ENCODE data around the gene ZC3H6. TPM values are rescaled to one million over a fixed set of nuclear protein-coding genes. Genes with fewer than 3 reads are reported as not detected.

ZC3H6 gene
- total RNA-seq, 1 experiment from 2014 or later, result 10.0 TPM

DNA sequence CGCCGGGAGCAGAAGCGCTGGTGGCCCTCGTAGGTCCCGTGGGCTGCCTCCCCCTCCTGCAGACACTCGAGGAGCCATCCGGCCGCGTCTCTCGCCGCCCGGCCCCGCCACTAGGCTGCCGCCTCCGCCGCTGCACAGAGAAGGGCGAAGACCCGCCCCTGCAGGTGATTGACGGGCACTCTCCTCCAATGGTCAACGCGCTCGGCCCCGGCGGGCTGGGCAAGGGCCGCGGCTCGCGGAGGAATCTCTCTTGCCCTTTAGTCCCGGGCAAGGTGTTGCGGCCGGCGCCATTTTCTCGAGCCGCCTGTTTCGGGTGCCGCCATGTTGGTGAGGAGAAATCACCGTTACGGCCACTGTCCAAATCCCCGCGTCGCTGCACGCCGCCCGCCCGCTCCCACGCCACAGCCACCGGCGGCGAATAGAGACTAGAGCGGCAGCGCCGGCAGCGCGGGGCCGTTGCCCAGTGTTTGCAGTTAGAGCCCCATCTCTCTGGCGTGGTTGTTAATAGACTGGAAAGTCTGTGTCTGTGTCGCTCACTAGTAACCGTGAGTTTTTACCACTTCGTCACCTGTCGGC, at the start of gene ZC3H6 (continued):
- TF ChIP-seq, protein P1, sequence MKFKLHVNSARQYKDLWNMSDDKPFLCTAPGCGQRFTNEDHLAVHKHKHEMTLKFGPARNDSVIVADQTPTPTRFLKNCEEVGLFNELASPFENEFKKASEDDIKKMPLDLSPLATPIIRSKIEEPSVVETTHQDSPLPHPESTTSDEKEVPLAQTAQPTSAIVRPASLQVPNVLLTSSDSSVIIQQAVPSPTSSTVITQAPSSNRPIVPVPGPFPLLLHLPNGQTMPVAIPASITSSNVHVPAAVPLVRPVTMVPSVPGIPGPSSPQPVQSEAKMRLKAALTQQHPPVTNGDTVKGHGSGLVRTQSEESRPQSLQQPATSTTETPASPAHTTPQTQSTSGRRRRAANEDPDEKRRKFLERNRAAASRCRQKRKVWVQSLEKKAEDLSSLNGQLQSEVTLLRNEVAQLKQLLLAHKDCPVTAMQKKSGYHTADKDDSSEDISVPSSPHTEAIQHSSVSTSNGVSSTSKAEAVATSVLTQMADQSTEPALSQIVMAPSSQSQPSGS (CRISPR knock-in tag; IDR thresholded peaks at IDR 0.05; ENCODE audit: borderline replicate concordance, low read depth), result no peak
- TF ChIP-seq ZNF317 (CRISPR knock-in tag; IDR thresholded peaks at IDR 0.05; ENCODE audit: borderline replicate concordance, low read depth) (no peak; the same call in 1 of the 2 replicates), JUN (CRISPR knock-in tag; IDR thresholded peaks at IDR 0.05) (peak; percentile 27; the same call in 1 of the 2 replicates), MYBL2 (CRISPR knock-in tag; IDR thresholded peaks at IDR 0.05) (peak; percentile 97), TEAD1 (CRISPR knock-in tag; IDR thresholded peaks at IDR 0.05) (peak; percentile 95), NR3C1 (CRISPR knock-in tag; conservative IDR thresholded peaks at IDR 0.05; ENCODE audit: low read depth) (peak; percentile 35; the same call in 1 of the 2 replicates), HMGA2 (CRISPR knock-in tag; IDR thresholded peaks at IDR 0.05) (no peak), GABPB1 (CRISPR knock-in tag; IDR thresholded peaks at IDR 0.05) (peak; percentile 88), RELA (CRISPR knock-in tag; IDR thresholded peaks at IDR 0.05; ENCODE audit: borderline replicate concordance) (0 out of 2 replicates have a peak, but pooled peaks have one; percentile 19), SP1 (CRISPR knock-in tag; conservative IDR thresholded peaks at IDR 0.05) (peak; percentile 98), TCF7 (CRISPR knock-in tag; IDR thresholded peaks at IDR 0.05; ENCODE audit: low read depth) (peak; percentile 66; the same call in 1 of the 2 replicates), ZNF138 (CRISPR knock-in tag; conservative IDR thresholded peaks at IDR 0.05) (no peak), ZNF121 (CRISPR knock-in tag; IDR thresholded peaks at IDR 0.05) (no peak), ZBTB21 (CRISPR knock-in tag; IDR thresholded peaks at IDR 0.05; ENCODE audit: borderline replicate concordance) (no peak; the same call in none of the 2 replicates), ZNF416 (CRISPR knock-in tag; IDR thresholded peaks at IDR 0.05) (peak; percentile 60), CBFB (CRISPR knock-in tag; IDR thresholded peaks at IDR 0.05; ENCODE audit: low read depth) (peak; percentile 76; the same call in 1 of the 2 replicates), TEAD4 (CRISPR knock-in tag; IDR thresholded peaks at IDR 0.05) (peak; percentile 42; the same call in 1 of the 2 replicates), JAZF1 (CRISPR knock-in tag; IDR thresholded peaks at IDR 0.05) (no peak), IRF2 (CRISPR knock-in tag; IDR thresholded peaks at IDR 0.05; ENCODE audit: borderline replicate concordance, low read depth) (no peak)
- TF ChIP-seq, protein P2, sequence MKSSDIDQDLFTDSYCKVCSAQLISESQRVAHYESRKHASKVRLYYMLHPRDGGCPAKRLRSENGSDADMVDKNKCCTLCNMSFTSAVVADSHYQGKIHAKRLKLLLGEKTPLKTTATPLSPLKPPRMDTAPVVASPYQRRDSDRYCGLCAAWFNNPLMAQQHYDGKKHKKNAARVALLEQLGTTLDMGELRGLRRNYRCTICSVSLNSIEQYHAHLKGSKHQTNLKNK (CRISPR knock-in tag; IDR thresholded peaks at IDR 0.05), result no peak
- TF ChIP-seq, protein P3, sequence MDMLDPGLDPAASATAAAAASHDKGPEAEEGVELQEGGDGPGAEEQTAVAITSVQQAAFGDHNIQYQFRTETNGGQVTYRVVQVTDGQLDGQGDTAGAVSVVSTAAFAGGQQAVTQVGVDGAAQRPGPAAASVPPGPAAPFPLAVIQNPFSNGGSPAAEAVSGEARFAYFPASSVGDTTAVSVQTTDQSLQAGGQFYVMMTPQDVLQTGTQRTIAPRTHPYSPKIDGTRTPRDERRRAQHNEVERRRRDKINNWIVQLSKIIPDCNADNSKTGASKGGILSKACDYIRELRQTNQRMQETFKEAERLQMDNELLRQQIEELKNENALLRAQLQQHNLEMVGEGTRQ (CRISPR knock-in tag; IDR thresholded peaks at IDR 0.05), result peak; percentile 53
- TF ChIP-seq, protein P4, sequence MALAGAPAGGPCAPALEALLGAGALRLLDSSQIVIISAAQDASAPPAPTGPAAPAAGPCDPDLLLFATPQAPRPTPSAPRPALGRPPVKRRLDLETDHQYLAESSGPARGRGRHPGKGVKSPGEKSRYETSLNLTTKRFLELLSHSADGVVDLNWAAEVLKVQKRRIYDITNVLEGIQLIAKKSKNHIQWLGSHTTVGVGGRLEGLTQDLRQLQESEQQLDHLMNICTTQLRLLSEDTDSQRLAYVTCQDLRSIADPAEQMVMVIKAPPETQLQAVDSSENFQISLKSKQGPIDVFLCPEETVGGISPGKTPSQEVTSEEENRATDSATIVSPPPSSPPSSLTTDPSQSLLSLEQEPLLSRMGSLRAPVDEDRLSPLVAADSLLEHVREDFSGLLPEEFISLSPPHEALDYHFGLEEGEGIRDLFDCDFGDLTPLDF (CRISPR knock-in tag; IDR thresholded peaks at IDR 0.05), result no peak
- TF ChIP-seq, protein P5, sequence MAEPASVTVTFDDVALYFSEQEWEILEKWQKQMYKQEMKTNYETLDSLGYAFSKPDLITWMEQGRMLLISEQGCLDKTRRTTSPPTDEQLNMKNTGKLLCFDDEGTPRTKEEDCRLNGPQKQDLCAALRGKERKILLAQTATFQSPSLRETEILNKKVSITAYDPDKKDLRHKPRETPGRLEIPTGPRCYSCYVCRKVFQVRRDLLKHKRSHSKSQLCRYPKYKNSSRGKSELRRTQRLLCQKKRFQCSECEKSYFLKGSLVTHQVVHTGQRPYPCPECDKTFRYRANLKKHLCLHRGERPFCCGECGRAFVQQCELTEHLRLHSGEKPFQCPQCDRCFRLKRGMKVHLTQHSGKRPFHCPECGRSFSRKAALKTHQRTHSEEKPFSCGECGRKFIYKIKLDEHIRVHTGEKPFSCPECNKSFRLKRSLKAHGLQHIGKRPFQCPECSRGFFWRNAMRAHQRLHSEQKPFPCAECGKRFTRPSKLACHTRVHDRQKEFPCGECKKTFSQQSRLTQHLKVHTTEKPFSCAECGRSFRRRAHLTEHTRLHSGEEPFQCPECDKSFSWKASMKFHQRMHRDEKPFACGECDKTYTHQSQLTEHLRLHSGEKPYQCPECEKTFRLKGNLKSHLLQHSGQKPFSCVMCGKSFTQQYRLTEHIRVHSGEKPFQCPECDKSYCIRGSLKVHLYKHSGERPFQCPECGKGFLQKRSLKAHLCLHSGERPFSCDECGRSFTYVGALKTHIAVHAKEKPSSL (CRISPR knock-in tag; conservative IDR thresholded peaks at IDR 0.05), result no peak
- TF ChIP-seq, protein P6, sequence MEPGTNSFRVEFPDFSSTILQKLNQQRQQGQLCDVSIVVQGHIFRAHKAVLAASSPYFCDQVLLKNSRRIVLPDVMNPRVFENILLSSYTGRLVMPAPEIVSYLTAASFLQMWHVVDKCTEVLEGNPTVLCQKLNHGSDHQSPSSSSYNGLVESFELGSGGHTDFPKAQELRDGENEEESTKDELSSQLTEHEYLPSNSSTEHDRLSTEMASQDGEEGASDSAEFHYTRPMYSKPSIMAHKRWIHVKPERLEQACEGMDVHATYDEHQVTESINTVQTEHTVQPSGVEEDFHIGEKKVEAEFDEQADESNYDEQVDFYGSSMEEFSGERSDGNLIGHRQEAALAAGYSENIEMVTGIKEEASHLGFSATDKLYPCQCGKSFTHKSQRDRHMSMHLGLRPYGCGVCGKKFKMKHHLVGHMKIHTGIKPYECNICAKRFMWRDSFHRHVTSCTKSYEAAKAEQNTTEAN (CRISPR knock-in tag; IDR thresholded peaks at IDR 0.05), result peak; percentile 92
- TF ChIP-seq, protein P7, sequence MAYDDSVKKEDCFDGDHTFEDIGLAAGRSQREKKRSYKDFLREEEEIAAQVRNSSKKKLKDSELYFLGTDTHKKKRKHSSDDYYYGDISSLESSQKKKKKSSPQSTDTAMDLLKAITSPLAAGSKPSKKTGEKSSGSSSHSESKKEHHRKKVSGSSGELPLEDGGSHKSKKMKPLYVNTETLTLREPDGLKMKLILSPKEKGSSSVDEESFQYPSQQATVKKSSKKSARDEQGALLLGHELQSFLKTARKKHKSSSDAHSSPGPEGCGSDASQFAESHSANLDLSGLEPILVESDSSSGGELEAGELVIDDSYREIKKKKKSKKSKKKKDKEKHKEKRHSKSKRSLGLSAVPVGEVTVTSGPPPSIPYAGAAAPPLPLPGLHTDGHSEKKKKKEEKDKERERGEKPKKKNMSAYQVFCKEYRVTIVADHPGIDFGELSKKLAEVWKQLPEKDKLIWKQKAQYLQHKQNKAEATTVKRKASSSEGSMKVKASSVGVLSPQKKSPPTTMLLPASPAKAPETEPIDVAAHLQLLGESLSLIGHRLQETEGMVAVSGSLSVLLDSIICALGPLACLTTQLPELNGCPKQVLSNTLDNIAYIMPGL (CRISPR knock-in tag; IDR thresholded peaks at IDR 0.05), result peak; percentile 91; the same call in 1 of the 2 replicates
- TF ChIP-seq, protein P8, sequence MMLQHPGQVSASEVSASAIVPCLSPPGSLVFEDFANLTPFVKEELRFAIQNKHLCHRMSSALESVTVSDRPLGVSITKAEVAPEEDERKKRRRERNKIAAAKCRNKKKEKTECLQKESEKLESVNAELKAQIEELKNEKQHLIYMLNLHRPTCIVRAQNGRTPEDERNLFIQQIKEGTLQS (CRISPR knock-in tag; conservative IDR thresholded peaks at IDR 0.05), result no peak
- TF ChIP-seq, protein P9, sequence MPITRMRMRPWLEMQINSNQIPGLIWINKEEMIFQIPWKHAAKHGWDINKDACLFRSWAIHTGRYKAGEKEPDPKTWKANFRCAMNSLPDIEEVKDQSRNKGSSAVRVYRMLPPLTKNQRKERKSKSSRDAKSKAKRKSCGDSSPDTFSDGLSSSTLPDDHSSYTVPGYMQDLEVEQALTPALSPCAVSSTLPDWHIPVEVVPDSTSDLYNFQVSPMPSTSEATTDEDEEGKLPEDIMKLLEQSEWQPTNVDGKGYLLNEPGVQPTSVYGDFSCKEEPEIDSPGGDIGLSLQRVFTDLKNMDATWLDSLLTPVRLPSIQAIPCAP (CRISPR knock-in tag; IDR thresholded peaks at IDR 0.05), result peak; percentile 82
- TF ChIP-seq, protein P10, sequence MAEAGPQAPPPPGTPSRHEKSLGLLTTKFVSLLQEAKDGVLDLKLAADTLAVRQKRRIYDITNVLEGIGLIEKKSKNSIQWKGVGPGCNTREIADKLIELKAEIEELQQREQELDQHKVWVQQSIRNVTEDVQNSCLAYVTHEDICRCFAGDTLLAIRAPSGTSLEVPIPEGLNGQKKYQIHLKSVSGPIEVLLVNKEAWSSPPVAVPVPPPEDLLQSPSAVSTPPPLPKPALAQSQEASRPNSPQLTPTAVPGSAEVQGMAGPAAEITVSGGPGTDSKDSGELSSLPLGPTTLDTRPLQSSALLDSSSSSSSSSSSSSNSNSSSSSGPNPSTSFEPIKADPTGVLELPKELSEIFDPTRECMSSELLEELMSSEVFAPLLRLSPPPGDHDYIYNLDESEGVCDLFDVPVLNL (CRISPR knock-in tag; IDR thresholded peaks at IDR 0.05; ENCODE audit: borderline replicate concordance, low read depth), result peak; percentile 88

Data from WTC11 (cell line).